Karpas-422 (cell line): Measurements from ENCODE around the gene RASGRP3. TPM values are rescaled to one million over a fixed set of nuclear protein-coding genes. Genes with fewer than 3 reads are reported as not detected.
"Not testable (repeated sequence)": the region's sequence is repeated elsewhere in the genome, so short reads cannot be mapped to it uniquely, and the experiment has no call there.

Experiments used
- DNase-seq: peaks from one replicate; pipeline ENCODE4 v3.0.0-alpha.2; 2015
- H2AFZ ChIP-seq: fragments of 200-600 bp; sonication (generic); 2 replicates; pipeline ENCODE4 v1.6.1; 2014; ENCODE audit warnings: antibody characterized with exemption, low read length, mixed read lengths
- H3K27ac ChIP-seq: fragments of 200-600 bp; sonication (generic); 2 replicates; pipeline ENCODE4 v1.5.1; 2014; ENCODE audit warnings: mild to moderate bottlenecking, low read length, moderate library complexity
- H3K27me3 ChIP-seq: fragments of 200-600 bp; sonication (generic); 2 replicates; pipeline ENCODE4 v1.6.1; 2014; ENCODE audit warnings: low read length, mixed read lengths
- H3K36me3 ChIP-seq: fragments of 200-600 bp; sonication (generic); 2 replicates; pipeline ENCODE4 v1.6.1; 2014; ENCODE audit warnings: low read length, mixed read lengths; ENCODE audit not compliant: insufficient read depth
- H3K4me1 ChIP-seq: fragments of 200-600 bp; sonication (generic); 2 replicates; pipeline ENCODE4 v1.6.1; 2014; ENCODE audit warnings: mild to moderate bottlenecking, low read length, mixed read lengths
- H3K4me2 ChIP-seq: fragments of 200-600 bp; sonication (generic); 2 replicates; pipeline ENCODE4 v1.6.1; 2014; ENCODE audit warnings: low read length, low read depth, mild to moderate bottlenecking; ENCODE audit not compliant: poor library complexity, severe bottlenecking
- H3K4me3 ChIP-seq: fragments of 200-600 bp; sonication (generic); 2 replicates; pipeline ENCODE4 v1.5.1; 2014; ENCODE audit warnings: mild to moderate bottlenecking, antibody characterized with exemption, low read length, mixed read lengths
- H3K79me2 ChIP-seq: fragments of 200-600 bp; sonication (generic); 2 replicates; pipeline ENCODE4 v1.6.1; 2014; ENCODE audit warnings: mild to moderate bottlenecking, low read length, mixed read lengths
- H3K9ac ChIP-seq: fragments of 200-600 bp; sonication (generic); 2 replicates; pipeline ENCODE4 v1.6.0; 2014; ENCODE audit warnings: low read length
- H3K9me2 ChIP-seq: fragments of 200-600 bp; sonication (generic), shearing (Covaris generic); replicated peaks from 2 replicates; pipeline ENCODE4 v1.6.0; 2014; ENCODE audit warnings: mild to moderate bottlenecking, low read length, moderate library complexity; ENCODE audit not compliant: insufficient read depth
- H3K9me3 ChIP-seq: fragments of 300-700, 200-600 bp; sonication (generic); 2 replicates; pipeline ENCODE4 v1.6.1; 2014; ENCODE audit warnings: low read length, mixed read lengths
- H4K20me1 ChIP-seq: fragments of 200-600 bp; sonication (generic); 2 replicates; pipeline ENCODE4 v1.6.1; 2014; ENCODE audit warnings: mild to moderate bottlenecking, antibody characterized with exemption, low read length, low read depth; ENCODE audit not compliant: insufficient read depth
- total RNA-seq: library from RNA; depleted of rRNA; stranded (reverse); fragments of >200 nt; shearing (Covaris generic); gene quantifications from 2 replicates; pipeline ENCODE4 v1.2.3, GENCODE V29; 2014; ENCODE audit warnings: low replicate concordance

RASGRP3 gene
- total RNA-seq, 1 experiment from 2014 or later: 19.3 TPM

GRCh38 chr2:33462512-33462911 is 13.9 kb upstream of the RASGRP3 start:
- H3K36me3 ChIP-seq, H3K4me2 ChIP-seq, H4K20me1 ChIP-seq, H2AFZ ChIP-seq, H3K4me3 ChIP-seq, DNase-seq, H3K9me3 ChIP-seq, H3K79me2 ChIP-seq, H3K4me1 ChIP-seq, H3K27me3 ChIP-seq, H3K9ac ChIP-seq, H3K27ac ChIP-seq, H3K9me2 ChIP-seq: not testable (repeated sequence)

GRCh38 chr2:33467413-33467812 is 9.0 kb upstream of the RASGRP3 start:
- no peak overlapping the region for H3K9ac ChIP-seq
- H3K4me2 ChIP-seq: no peak overlapping the region
- no peak overlapping the region for H3K4me3 ChIP-seq
- no peaks in the 10 kb centered on the region for H3K9me2 ChIP-seq
- H4K20me1 ChIP-seq: no peaks in the 10 kb centered on the region
- H3K27ac ChIP-seq: no peak overlapping the region
- no peaks in the 10 kb centered on the region for H3K9me3 ChIP-seq
- H3K27me3 ChIP-seq: no peaks in the 10 kb centered on the region
- no peak for DNase-seq
- no peaks in the 10 kb centered on the region for H3K36me3 ChIP-seq
- H3K79me2 ChIP-seq: no peaks in the 10 kb centered on the region
- no peaks in the 10 kb centered on the region for H3K4me1 ChIP-seq
- H2AFZ ChIP-seq: no peak overlapping the region

GRCh38 chr2:33469238-33469637 is 7.2 kb upstream of the RASGRP3 start:
- Histone ChIP-seq H3K27ac (no peak overlapping the region), H3K79me2 (no peaks in the 10 kb centered on the region), H4K20me1 (no peaks in the 10 kb centered on the region), H2AFZ (no peak overlapping the region), H3K9ac (no peak overlapping the region), H3K9me2 (no peaks in the 10 kb centered on the region), H3K9me3 (no peaks in the 10 kb centered on the region), H3K4me3 (no peak overlapping the region), H3K4me1 (no peaks in the 10 kb centered on the region), H3K36me3 (no peaks in the 10 kb centered on the region), H3K27me3 (no peaks in the 10 kb centered on the region), H3K4me2 (no peak overlapping the region)
- DNase-seq: no peak

GRCh38 chr2:33475224-33476130 is 972 bp upstream of the RASGRP3 start:
- H4K20me1 ChIP-seq: no peaks in the 10 kb centered on the region
- H2AFZ ChIP-seq: peak overlapping the region; percentile 61
- H3K9me2 ChIP-seq: no peaks in the 10 kb centered on the region
- peak overlapping the region; percentile 92 for H3K4me2 ChIP-seq
- H3K9me3 ChIP-seq: no peaks in the 10 kb centered on the region
- H3K36me3 ChIP-seq: no peaks in the 10 kb centered on the region
- peaks cover 42% of the 10 kb centered on the region for H3K4me1 ChIP-seq
- peak overlapping the region; percentile 87 for H3K27ac ChIP-seq
- H3K9ac ChIP-seq: peak overlapping the region; percentile 74
- no peaks in the 10 kb centered on the region for H3K27me3 ChIP-seq
- peak overlapping the region; percentile 72 for H3K4me3 ChIP-seq
- peak; percentile 93 for DNase-seq
- H3K79me2 ChIP-seq: no peaks in the 10 kb centered on the region

GRCh38 chr2:33476793-33477190 is 343 bp downstream of the RASGRP3 start:
- Histone ChIP-seq H3K9ac (peak overlapping the region; percentile 74), H3K4me3 (peak overlapping the region; percentile 72), H4K20me1 (no peaks in the 10 kb centered on the region), H3K27ac (peak overlapping the region; percentile 87), H3K9me3 (no peaks in the 10 kb centered on the region), H3K79me2 (no peaks in the 10 kb centered on the region), H3K4me1 (peaks cover 42% of the 10 kb centered on the region), H2AFZ (peak overlapping the region; percentile 90; the same call in 1 of the 2 replicates), H3K4me2 (peak overlapping the region; percentile 92), H3K27me3 (no peaks in the 10 kb centered on the region), H3K9me2 (no peaks in the 10 kb centered on the region), H3K36me3 (no peaks in the 10 kb centered on the region)
- no peak for DNase-seq

- Histone ChIP-seq H3K9me3 (no peaks in the 10 kb centered on the region), H3K4me2 (peak overlapping the region; percentile 92), H4K20me1 (no peaks in the 10 kb centered on the region), H3K79me2 (no peaks in the 10 kb centered on the region), H3K4me3 (peak overlapping the region; percentile 72), H3K36me3 (no peaks in the 10 kb centered on the region), H3K4me1 (peaks cover 42% of the 10 kb centered on the region), H3K27me3 (no peaks in the 10 kb centered on the region), H3K9ac (peak overlapping the region; percentile 74), H3K27ac (peak overlapping the region; percentile 87), H3K9me2 (no peaks in the 10 kb centered on the region), H2AFZ (peak overlapping the region; percentile 90)
- DNase-seq: peak; percentile 70
Observed at GRCh38 chr2:33477473-33478468, 1.3 kb downstream of the RASGRP3 start.

GRCh38 chr2:33478968-33479731 is 2.7 kb downstream of the RASGRP3 start:
- Histone ChIP-seq H3K9me2 (no peaks in the 10 kb centered on the region), H3K4me2 (peak overlapping the region; percentile 92), H3K9ac (peak overlapping the region; percentile 74), H3K27me3 (no peaks in the 10 kb centered on the region), H2AFZ (peak overlapping the region; percentile 41; the same call in 1 of the 2 replicates), H3K4me1 (peaks cover 49% of the 10 kb centered on the region), H3K36me3 (no peaks in the 10 kb centered on the region), H4K20me1 (no peaks in the 10 kb centered on the region), H3K27ac (no peak overlapping the region), H3K9me3 (no peaks in the 10 kb centered on the region), H3K79me2 (no peaks in the 10 kb centered on the region), H3K4me3 (peak overlapping the region; percentile 72)
- peak; percentile 44 for DNase-seq
